Activated effector memory CD4-positive, alpha-beta T cell treated with anti-CD3 and anti-CD28 coated beads, Interleukin-2, amount 50 U/mL, for 16 hours (primary cell): ENCODE data around the gene ADAT1.
"Not testable (repeated sequence)": the region's sequence is repeated elsewhere in the genome, so short reads cannot be mapped to it uniquely, and the experiment has no call there.

Experiments
- DNase-seq: peaks from one replicate; pipeline ENCODE4 v3.0.0-alpha.2; 2020

The ADAT1 gene

GRCh38 chr16:75618780-75619179, 4.3 kb downstream of the ADAT1 start:
- DNase-seq: no peak

DNA sequence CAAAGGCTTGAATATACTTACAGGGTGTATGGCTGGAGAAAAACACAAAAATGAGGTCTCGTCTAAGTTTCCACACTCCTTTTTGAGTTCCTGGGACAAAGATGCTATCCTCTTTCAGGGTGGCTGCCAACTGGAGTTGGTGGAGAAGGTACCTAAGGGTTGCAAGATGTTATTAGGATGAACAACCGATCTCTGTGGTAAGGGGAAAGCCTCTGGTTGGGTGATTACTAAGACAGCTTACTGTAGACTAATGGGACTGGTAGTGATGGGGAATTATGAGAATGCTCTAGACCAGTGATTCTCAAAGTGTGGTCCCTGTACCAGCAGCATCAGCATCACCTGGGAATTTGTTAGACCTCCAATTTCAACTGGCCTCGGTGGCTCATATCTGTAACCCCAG, 6.0 kb downstream of the ADAT1 start:
- DNase-seq: no peak

DNA sequence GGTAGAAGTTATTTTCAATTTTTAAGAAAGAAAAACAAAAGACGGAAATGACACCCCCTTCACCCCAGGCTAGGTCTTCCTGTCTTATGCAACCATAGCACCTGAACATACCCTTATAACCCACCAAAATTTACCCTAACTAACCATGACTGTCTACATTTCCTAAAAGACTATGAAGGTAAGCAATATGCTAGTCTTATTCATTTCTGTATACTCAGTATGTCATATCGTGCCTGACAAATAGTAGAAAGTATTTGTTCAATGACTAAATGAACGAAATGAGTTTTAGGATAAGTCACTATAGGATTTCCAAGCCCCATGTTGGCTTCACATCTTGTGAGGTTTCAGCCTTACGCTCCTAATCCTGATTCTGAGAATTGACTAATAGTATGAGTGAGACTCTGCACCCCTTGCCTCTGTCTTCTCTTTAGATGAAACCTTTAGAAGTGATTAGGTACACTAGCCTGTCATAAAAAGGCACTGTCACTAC, 6.5 kb downstream of the ADAT1 start:
- DNase-seq: no peak

DNA sequence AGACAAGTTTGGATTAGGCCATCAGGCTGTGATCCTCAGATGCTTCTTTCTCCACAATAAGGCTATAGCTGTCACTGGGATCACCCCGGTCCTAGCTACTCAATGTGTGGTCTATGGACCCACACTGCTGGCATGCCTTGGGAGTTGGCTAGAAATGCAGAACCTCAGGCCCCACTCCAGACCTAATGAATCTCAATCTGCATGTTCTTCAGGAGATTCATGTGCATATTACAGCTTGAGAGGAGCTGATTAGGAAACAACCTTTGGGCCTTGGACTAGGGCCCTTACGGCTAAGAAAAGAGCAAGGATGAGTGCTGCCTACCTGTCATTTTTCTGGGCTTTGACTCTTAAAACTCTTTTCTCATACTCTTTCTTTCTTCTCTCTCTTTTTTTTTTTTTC, 7.5 kb downstream of the ADAT1 start:
- DNase-seq: no peak

GRCh38 chr16:75614066-75614897, 8.8 kb downstream of the ADAT1 start:
- DNase-seq: no peak

DNA sequence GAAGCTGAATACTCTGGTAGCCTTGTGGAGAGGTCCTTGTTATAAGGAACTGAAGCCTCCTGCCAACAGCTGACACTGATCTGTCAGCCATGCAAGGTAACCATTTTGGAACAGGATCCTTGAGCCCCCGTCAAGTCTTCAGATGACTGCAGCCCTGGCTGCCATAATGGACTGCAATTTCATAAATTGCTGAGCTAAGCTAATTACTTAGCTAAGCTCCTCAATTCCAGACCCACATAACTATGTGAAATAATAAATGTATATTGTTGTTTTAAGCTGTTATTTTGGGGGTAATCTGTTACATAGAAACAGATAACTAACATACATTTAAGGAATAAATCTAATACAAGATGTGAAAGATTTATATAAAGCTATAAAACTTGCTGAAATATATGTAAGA, 16.6 kb downstream of the ADAT1 start:
- DNase-seq: no peak

GRCh38 chr16:75603241-75603640, 19.8 kb downstream of the ADAT1 start:
- DNase-seq: no peak

GRCh38 chr16:75599452-75600277, 23.4 kb downstream of the ADAT1 start:
- DNase-seq: no peak

DNA sequence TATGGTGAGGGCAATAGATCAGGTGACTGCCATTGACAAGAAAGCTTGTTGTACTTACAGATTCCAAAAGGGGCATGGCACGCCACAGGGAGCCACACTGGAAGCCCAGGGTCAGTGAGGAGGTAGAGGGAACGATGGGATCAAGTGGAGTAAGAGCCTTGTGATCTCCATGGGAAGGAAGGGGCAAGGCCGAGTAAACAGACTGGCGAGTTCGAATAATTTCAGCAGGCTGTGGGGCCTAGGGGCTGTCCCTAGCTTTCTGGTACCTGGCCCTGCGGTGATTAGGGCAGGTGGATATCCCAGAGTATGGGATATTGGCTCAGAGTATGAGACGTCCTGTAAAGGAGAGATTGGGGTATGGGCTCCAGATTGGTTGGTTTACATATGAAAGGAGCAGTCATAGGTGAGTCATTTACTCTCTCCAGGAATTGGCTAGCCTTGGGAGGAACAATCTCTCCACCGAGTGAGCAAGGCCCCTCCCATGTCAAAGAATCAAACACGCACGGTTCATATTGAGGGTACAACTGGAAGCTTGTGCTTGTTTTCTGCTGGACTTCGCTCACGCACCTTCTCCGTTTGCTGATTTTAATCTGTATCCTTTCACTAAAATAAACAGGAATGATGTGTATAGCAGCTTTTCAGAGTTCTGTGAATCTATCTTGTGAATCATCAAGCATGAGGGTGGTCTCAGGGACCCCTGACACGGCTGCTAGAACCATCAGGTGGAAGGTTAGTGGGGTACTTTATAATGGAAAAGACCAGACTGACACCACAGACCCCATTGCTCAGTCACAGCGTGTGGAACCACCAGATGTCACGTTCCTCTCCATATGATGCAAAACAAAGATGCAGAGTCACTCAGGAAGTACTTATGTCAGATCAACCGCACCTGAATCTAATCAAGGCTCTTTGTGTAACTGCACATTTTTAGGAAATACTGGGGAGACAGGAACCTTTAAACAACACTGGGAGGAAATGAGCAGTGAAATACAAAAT, 29.0 kb downstream of the ADAT1 start:
- DNase-seq: no peak

GRCh38 chr16:75593308-75593707, 29.8 kb downstream of the ADAT1 start:
- DNase-seq: no peak

- DNase-seq: not testable (repeated sequence)
Measured at GRCh38 chr16:75591927-75592326, 31.2 kb downstream of the ADAT1 start.

GRCh38 chr16:75590920-75591843, 31.9 kb downstream of the ADAT1 start:
- DNase-seq: no peak

- DNase-seq: no peak
Measured at GRCh38 chr16:75589306-75589705, 33.8 kb downstream of the ADAT1 start.

- DNase-seq: no peak
Measured at GRCh38 chr16:75588716-75589115, 34.4 kb downstream of the ADAT1 start.

- DNase-seq: no peak
Measured at GRCh38 chr16:75584108-75584507, 39.0 kb downstream of the ADAT1 start.

DNA sequence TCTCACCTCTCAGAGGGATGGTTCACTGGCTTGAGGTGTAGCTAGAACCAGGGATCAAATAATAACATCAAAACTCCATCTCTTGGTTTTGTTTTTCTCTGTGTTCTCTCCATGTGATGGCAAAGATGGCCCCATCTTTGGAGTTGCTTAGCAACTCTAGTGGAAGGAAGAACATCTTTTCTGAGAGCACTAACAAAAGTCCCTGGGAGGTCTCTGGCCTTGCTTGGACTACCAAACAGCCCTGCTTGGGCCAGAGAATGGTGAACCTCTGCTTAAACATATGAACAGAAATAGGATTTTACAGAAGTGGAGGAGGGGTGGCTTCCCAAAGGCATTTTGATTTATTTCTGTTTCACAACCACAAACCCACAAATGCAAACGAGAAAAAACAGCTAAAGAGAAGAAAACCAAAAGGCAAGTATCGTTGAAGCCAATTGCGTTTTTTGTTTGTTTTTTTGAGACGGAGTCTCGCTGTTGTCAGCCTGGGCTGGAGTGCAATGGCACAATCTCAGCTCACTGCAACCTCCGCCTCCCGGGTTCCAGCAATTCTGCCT, 43.7 kb downstream of the ADAT1 start:
- DNase-seq: no peak

DNA sequence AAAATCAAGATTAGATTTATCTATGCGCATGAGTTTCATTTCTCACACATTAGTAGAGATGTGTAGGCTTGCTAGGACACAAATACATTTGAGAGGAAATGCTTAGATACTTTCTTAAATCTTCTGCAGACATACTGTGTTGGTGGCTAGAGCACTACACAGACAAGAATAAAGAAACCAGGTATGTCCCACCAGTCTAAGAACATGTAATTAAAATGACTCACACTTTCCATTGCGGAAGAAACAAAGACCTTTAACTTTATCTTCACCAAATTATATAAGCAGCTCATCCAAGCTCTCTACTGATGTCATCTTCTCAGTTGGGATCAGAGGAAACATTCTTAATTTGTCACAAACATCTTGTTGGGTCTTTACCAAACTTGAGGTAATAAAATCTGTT, 44.4 kb downstream of the ADAT1 start:
- no peak for DNase-seq

- no peak for DNase-seq
Measured at GRCh38 chr16:75578212-75578611, 44.9 kb downstream of the ADAT1 start.

DNA sequence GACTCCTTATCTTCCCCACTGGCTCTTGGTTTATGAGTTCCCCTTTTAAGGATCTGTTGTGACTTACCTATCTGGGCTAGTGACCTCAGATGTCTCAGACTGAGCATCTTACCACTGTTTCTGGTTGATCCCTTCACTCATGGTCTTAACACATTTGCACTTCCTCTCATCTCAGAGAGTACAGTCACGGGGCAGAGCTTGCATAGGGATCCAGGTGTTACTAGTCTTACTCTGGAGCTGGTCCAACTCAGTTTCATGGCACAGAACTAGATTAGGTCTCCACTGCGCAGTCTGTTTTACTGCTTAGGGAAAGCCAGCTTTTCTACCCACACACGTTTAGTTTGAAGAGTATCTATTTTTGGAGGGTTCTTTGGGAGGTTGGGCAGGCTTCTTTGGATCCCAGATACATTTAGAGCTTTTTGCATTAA, 46.7 kb downstream of the ADAT1 start:
- no peak for DNase-seq

- no peak for DNase-seq
Measured at GRCh38 chr16:75575958-75576357, 47.1 kb downstream of the ADAT1 start.

- no peak for DNase-seq
Measured at GRCh38 chr16:75573955-75574354, 49.1 kb downstream of the ADAT1 start.
